HepG2 (cell line): ENCODE measurements around the gene KIZ. TPM values are rescaled to one million over a fixed set of nuclear protein-coding genes. Genes with fewer than 3 reads are reported as not detected.

ENCODE experiments used
- ATAC-seq: fragments of 200-7000 bp; cut with Tn5 transposase; 3 replicates; pipeline ENCODE4 v1.9.1; 2020; ENCODE audit warnings: mild to moderate bottlenecking, moderate library complexity
- BruUV-seq: library from RNA; stranded (reverse); fragments of 400-500 nt; replicated peaks from 2 replicates; lab custom pipeline; 2021; lab: Mats Ljungman, UMichigan
- CTCF ChIA-PET: fragments of 300-600 bp; formaldehyde crosslinking; extraction: SDS; loops from one replicate; lab custom pipeline; 2021; ENCODE audit warnings: low total read pairs, inconsistent platforms, low intra/inter-chr PET ratio; lab: Yijun Ruan, JAX
- POLR2A ChIA-PET: fragments of 350-600 bp; sonication (Branson Sonifier 250); formaldehyde crosslinking; loops from one replicate; lab custom pipeline; 2020; ENCODE audit warnings: antibody characterized with exemption, inconsistent platforms; lab: Yijun Ruan, JAX
- DNase-seq: peaks from one replicate; pipeline ENCODE4 v3.0.0-alpha.2; 2015; ENCODE audit warnings: low spot score
- FAIRE-seq: peaks from 3 replicates; lab custom pipeline; 2011; peaks lifted over from hg19 to GRCh38; lab: Jason Lieb, UNC
- H2AFZ ChIP-seq: one replicate; pipeline ENCODE4 v1.6.1; 2011; ENCODE audit warnings: low read length, inconsistent platforms
- H3K27ac ChIP-seq: fragments of 300-600 bp; 3 replicates; pipeline ENCODE4 v1.8.0; 2011; ENCODE audit warnings: mixed run types, mild to moderate bottlenecking, mixed read lengths, low read length, inconsistent platforms; ENCODE audit not compliant: insufficient read depth; ENCODE audit errors: extremely low read length
- H3K27me3 ChIP-seq, 2 experiments: fragments of 200-600 bp in 1 of 2; 2 replicates in 1 of 2; 3 replicates in 1 of 2; pipeline versions ENCODE4 v1.6.0 to v1.8.0; 2011; ENCODE audit warnings: low read length in 2 of 2, mild to moderate bottlenecking in 2 of 2, moderate library complexity in 2 of 2, inconsistent platforms in 1 of 2; ENCODE audit not compliant: insufficient read depth in 2 of 2, control insufficient read depth in 1 of 2
- H3K36me3 ChIP-seq, 2 experiments: fragments of 200-600 bp in 1 of 2; replicated peaks in 1 of 2; 2 replicates in 1 of 2; 3 replicates in 1 of 2; pipeline versions ENCODE4 v1.5.1 to v1.8.0; 2011; ENCODE audit warnings: low read length in 2 of 2, inconsistent platforms in 1 of 2; ENCODE audit not compliant: insufficient read depth in 2 of 2, control insufficient read depth in 1 of 2
- H3K4me1 ChIP-seq: 2 replicates; pipeline ENCODE4 v1.5.1; 2012; ENCODE audit warnings: low read length, inconsistent platforms; ENCODE audit not compliant: insufficient read depth
- H3K4me2 ChIP-seq: 2 replicates; pipeline ENCODE4 v1.6.0; 2011; ENCODE audit warnings: low read depth, low read length, inconsistent platforms
- H3K4me3 ChIP-seq, 3 experiments: fragments of 200-600 bp in 1 of 3; sonication (generic), shearing (Covaris generic) in 1 of 3; replicated peaks in 1 of 3; 2 replicates each; pipeline ENCODE4 v1.5.1; 2011 to 2016; ENCODE audit warnings: low read length in 3 of 3, inconsistent platforms in 2 of 3, low read depth in 2 of 3, mild to moderate bottlenecking in 2 of 3, control low read depth in 1 of 3, mixed read lengths in 1 of 3; ENCODE audit not compliant: insufficient read depth in 1 of 3
- H3K79me2 ChIP-seq: one replicate; pipeline ENCODE4 v1.6.1; 2011; ENCODE audit warnings: low read length, inconsistent platforms; ENCODE audit not compliant: insufficient read depth
- H3K9ac ChIP-seq: 2 replicates; pipeline ENCODE4 v1.6.0; 2011; ENCODE audit warnings: mild to moderate bottlenecking, low read depth, low read length, inconsistent platforms; ENCODE audit not compliant: insufficient read depth
- H3K9me3 ChIP-seq: 2 replicates; pipeline ENCODE4 v1.5.1; 2012; ENCODE audit warnings: mild to moderate bottlenecking, low read length
- H4K20me1 ChIP-seq: 2 replicates; pipeline ENCODE4 v1.6.0; 2011; ENCODE audit warnings: inconsistent platforms, mild to moderate bottlenecking, low read length, moderate library complexity; ENCODE audit not compliant: insufficient read depth
- CEBPB ChIP-seq: IDR thresholded peaks from 2 replicates; pipeline ENCODE4 v1.6.1; 2011; ENCODE audit warnings: low read depth, low read length, improper control_type of control experiment, borderline replicate concordance
- CEBPG ChIP-seq: IDR thresholded peaks from 2 replicates; pipeline ENCODE4 v1.6.1; 2016
- RAD21 ChIP-seq: fragments of 450-650 bp; formaldehyde crosslinking; IDR thresholded peaks from 2 replicates; pipeline ENCODE4 v1.5.0; 2020; ENCODE audit warnings: mild to moderate bottlenecking
- SRSF4 ChIP-seq: fragments of 200-400 bp; formaldehyde crosslinking; IDR thresholded peaks from one replicate; pipeline ENCODE4 v1.6.1; 2018; ENCODE audit warnings: mild to moderate bottlenecking, low read depth, low read length, moderate library complexity; ENCODE audit not compliant: poor library complexity, severe bottlenecking
- TBP ChIP-seq: sonication (generic); formaldehyde crosslinking; IDR thresholded peaks from 2 replicates; pipeline ENCODE4 v1.5.0; 2020; ENCODE audit warnings: missing genetic modification reagents
- ZKSCAN5 ChIP-seq: sonication (generic); formaldehyde crosslinking; IDR thresholded peaks from 2 replicates; pipeline ENCODE4 v1.5.1; 2020; ENCODE audit warnings: mild to moderate bottlenecking, missing genetic modification reagents
- ZNF589 ChIP-seq: sonication (generic); formaldehyde crosslinking; conservative IDR thresholded peaks from 2 replicates; pipeline ENCODE4 v1.8.0; 2022; ENCODE audit warnings: mild to moderate bottlenecking, moderate library complexity, missing genetic modification reagents
- ZNF781 ChIP-seq: sonication (generic); formaldehyde crosslinking; IDR thresholded peaks from 2 replicates; pipeline ENCODE4 v1.5.1; 2020; ENCODE audit warnings: borderline replicate concordance, mild to moderate bottlenecking, missing genetic modification reagents; ENCODE audit errors: not compliant biosample characterization
- WGBS: methylation state at CpG from one replicate; pipeline ENCODE4 v1.1.6; 2017; ENCODE audit warnings: low lambda C conversion rate; 5-methylcytosine and 5-hydroxymethylcytosine counted together
- in situ Hi-C: cut with HindIII; loops from 2 replicates; pipeline ENCODE4 v1.10.0; 2017; ENCODE audit warnings: low pct_unique_long_range_greater_than_20kb; ENCODE audit not compliant: extremely low pct_ligation_motif_present
- intact Hi-C: fragments of 100-400 bp; cut with micrococcal nuclease; formaldehyde crosslinking; loops from one replicate; pipeline ENCODE4 v1.10.0; 2022; ENCODE audit not compliant: unreplicated experiment
- polyA plus RNA-seq, 8 experiments: library from polyadenylated mRNA; depleted of rRNA in 3 of 8; stranded (reverse) in 7 of 8; unstranded in 1 of 8; fragments of >200 nt; fragmentation: Illumina TruSeq in 4 of 8; extraction: Trizol in 4 of 8; gene quantifications; 2 replicates each; pipeline versions ENCODE4 v1.2.1 to v1.2.3, GENCODE V29; 2011 to 2016; ENCODE audit warnings: low read depth in 4 of 8, missing spikeins in 1 of 8, mixed read lengths in 1 of 8; ENCODE audit not compliant: insufficient read depth in 1 of 8
- total RNA-seq, 5 experiments: library from RNA; depleted of rRNA; stranded (reverse); fragments of >200 nt; fragmentation: Illumina TruSeq; extraction: Trizol; gene quantifications; 2 replicates each; pipeline ENCODE4 v1.2.3, GENCODE V29; 2016; ENCODE audit warnings: low read depth in 1 of 5
- TF ChIP-seq, protein P1 (sequence below): sonication (generic); formaldehyde crosslinking; conservative IDR thresholded peaks from 2 replicates; pipeline ENCODE4 v1.8.0; 2022; ENCODE audit warnings: missing genetic modification reagents
- TF ChIP-seq, protein P2 (sequence below): sonication (generic); formaldehyde crosslinking; IDR thresholded peaks from 2 replicates; pipeline ENCODE4 v1.4.0; 2020; ENCODE audit warnings: missing genetic modification reagents

KIZ gene
- total and polyA plus RNA-seq, 2 of the 13 experiments (the other 11 are each of a cell fraction or from before 2014, with no cell fraction given), result 46.3 to 114 TPM

DNA sequence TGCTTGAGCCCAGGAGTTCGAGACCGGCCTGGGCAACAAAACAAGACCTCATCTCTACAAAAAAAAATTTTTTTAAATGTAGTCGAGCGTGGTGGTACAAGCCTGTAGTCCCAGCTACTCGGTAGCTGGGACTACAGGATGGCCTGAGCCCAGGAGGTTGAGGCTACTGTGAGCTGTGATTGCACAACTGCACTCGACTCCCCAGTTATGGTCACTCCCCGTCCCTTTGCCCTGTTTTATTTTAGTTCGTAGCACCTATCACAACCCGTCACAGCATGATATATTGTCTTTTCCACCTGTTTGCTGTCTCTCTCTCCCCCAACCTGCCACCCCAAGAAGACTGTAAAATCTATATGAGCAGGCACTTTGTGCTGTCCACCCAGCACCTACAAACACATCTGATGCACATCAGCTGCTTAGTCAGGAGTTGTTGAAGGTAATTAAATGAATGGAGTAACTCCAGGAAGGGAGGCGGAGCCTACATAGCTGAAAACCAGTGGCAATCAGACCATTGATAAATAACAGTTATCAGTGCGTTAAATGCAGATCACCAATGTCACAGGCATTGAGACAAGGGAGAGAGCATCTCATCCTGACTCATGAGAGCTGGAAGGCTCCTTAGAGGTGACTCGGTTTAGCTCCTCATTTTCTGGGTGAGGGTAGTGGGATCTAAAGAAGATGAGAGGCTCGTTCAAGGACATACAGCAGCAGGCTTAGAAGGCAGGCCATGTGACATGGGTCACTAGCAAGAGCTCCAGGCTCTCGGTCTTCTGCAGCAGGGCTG lies 162.9 kb downstream of the KIZ start:
- WGBS, result 30% methylated on average over 14 of the region's 14 CpGs
- no peak for FAIRE-seq
- Histone ChIP-seq H3K36me3 (no peaks in the 10 kb centered on the region), H3K9ac (no peak overlapping the region), H4K20me1 (no peaks in the 10 kb centered on the region), H3K4me1 (peaks cover 28% of the 10 kb centered on the region)
- TF ChIP-seq CEBPG (CRISPR knock-in tag), result peak; percentile 62
- no peak for TF ChIP-seq SRSF4
- TF ChIP-seq CEBPB, result peak; percentile 90
- TF ChIP-seq, all 625 proteins: peak for 2
- in situ Hi-C loops, result no loop called here
- no peak overlapping the region for H2AFZ ChIP-seq
- POLR2A ChIA-PET, result interaction anchor here (1.0 kb wide), 1 partner anchor 14 kb away, joined by 3 read pairs; no protein-coding TSS in a partner anchor
- ATAC-seq (peak; percentile 21), DNase-seq (no peak)
- CTCF ChIA-PET, result no interaction called here
- peak overlapping the region; percentile 11; the same call in 1 of the 2 replicates for H3K4me2 ChIP-seq
- H3K27ac ChIP-seq, result no peak overlapping the region
- BruUV-seq, result no TSS peak
- intact Hi-C loops, result no loop called here
- H3K9me3 ChIP-seq, result 0 out of 2 replicates have a peak, but pooled peaks cover 7% of the 10 kb centered on the region
- H3K4me3 ChIP-seq, result no peak overlapping the region
- no peaks in the 10 kb centered on the region for H3K79me2 ChIP-seq
- no peaks in the 10 kb centered on the region for H3K27me3 ChIP-seq

DNA sequence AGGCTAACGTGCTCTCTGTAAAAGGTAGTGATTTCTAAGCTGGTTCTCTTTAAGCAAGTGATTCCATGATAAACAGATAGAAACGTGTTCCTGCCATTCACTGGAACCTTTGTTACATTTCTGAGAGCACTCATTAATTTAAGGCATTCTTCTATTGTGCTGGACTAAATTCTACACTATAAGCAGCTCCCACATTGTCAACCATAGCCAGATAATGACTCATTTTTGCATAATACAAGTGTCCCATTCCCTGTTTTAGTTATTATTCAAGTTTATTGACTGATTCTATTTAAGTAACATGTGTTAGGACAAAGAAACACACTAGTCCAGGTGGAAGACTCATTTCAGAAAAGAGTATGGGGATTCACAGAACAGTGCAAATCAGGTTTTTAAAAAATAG lies 163.8 kb downstream of the KIZ start:
- Histone ChIP-seq H3K4me3 (no peak overlapping the region), H3K9me3 (0 out of 2 replicates have a peak, but pooled peaks cover 7% of the 10 kb centered on the region), H3K9ac (no peak overlapping the region), H3K36me3 (no peaks in the 10 kb centered on the region), H3K27me3 (0 out of 5 replicates have a peak, but pooled peaks cover 0 to 5% of the 10 kb centered on the region in 2 experiments), H3K27ac (no peak overlapping the region), H3K4me1 (peaks cover 28% of the 10 kb centered on the region), H4K20me1 (no peaks in the 10 kb centered on the region), H2AFZ (no peak overlapping the region), H3K79me2 (no peaks in the 10 kb centered on the region), H3K4me2 (no peak overlapping the region)
- under 1% methylated on average over 2 of the region's 2 CpGs for WGBS
- DNase-seq (no peak), ATAC-seq (no peak), FAIRE-seq (no peak)
- POLR2A ChIA-PET, result interaction anchor here (0.9 kb wide), 1 partner anchor 14 kb away, joined by 4 read pairs; the partner anchor contains the start of gene XRN2
- no TSS peak for BruUV-seq
- CTCF ChIA-PET, result no interaction called here
- in situ Hi-C loops (no loop called here), intact Hi-C loops (no loop called here)
- TF ChIP-seq TBP (CRISPR knock-in tag) (no peak), ZNF589 (CRISPR knock-in tag) (no peak), RAD21 (CRISPR knock-in tag) (no peak), ZKSCAN5 (CRISPR knock-in tag) (no peak), ZNF781 (CRISPR knock-in tag) (no peak)
- TF ChIP-seq, protein P1, sequence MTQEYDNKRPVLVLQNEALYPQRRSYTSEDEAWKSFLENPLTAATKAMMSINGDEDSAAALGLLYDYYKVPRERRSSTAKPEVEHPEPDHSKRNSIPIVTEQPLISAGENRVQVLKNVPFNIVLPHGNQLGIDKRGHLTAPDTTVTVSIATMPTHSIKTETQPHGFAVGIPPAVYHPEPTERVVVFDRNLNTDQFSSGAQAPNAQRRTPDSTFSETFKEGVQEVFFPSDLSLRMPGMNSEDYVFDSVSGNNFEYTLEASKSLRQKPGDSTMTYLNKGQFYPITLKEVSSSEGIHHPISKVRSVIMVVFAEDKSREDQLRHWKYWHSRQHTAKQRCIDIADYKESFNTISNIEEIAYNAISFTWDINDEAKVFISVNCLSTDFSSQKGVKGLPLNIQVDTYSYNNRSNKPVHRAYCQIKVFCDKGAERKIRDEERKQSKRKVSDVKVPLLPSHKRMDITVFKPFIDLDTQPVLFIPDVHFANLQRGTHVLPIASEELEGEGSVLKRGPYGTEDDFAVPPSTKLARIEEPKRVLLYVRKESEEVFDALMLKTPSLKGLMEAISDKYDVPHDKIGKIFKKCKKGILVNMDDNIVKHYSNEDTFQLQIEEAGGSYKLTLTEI (CRISPR knock-in tag), result no peak
- TF ChIP-seq, protein P2, sequence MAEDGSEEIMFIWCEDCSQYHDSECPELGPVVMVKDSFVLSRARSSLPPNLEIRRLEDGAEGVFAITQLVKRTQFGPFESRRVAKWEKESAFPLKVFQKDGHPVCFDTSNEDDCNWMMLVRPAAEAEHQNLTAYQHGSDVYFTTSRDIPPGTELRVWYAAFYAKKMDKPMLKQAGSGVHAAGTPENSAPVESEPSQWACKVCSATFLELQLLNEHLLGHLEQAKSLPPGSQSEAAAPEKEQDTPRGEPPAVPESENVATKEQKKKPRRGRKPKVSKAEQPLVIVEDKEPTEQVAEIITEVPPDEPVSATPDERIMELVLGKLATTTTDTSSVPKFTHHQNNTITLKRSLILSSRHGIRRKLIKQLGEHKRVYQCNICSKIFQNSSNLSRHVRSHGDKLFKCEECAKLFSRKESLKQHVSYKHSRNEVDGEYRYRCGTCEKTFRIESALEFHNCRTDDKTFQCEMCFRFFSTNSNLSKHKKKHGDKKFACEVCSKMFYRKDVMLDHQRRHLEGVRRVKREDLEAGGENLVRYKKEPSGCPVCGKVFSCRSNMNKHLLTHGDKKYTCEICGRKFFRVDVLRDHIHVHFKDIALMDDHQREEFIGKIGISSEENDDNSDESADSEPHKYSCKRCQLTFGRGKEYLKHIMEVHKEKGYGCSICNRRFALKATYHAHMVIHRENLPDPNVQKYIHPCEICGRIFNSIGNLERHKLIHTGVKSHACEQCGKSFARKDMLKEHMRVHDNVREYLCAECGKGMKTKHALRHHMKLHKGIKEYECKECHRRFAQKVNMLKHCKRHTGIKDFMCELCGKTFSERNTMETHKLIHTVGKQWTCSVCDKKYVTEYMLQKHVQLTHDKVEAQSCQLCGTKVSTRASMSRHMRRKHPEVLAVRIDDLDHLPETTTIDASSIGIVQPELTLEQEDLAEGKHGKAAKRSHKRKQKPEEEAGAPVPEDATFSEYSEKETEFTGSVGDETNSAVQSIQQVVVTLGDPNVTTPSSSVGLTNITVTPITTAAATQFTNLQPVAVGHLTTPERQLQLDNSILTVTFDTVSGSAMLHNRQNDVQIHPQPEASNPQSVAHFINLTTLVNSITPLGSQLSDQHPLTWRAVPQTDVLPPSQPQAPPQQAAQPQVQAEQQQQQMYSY, result no peak
